ENCODE results near the gene RNF41.
"Not testable (repeated sequence)": the region's sequence is repeated elsewhere in the genome, so short reads cannot be mapped to it uniquely, and the experiment has no call there.

Gene RNF41

DNA sequence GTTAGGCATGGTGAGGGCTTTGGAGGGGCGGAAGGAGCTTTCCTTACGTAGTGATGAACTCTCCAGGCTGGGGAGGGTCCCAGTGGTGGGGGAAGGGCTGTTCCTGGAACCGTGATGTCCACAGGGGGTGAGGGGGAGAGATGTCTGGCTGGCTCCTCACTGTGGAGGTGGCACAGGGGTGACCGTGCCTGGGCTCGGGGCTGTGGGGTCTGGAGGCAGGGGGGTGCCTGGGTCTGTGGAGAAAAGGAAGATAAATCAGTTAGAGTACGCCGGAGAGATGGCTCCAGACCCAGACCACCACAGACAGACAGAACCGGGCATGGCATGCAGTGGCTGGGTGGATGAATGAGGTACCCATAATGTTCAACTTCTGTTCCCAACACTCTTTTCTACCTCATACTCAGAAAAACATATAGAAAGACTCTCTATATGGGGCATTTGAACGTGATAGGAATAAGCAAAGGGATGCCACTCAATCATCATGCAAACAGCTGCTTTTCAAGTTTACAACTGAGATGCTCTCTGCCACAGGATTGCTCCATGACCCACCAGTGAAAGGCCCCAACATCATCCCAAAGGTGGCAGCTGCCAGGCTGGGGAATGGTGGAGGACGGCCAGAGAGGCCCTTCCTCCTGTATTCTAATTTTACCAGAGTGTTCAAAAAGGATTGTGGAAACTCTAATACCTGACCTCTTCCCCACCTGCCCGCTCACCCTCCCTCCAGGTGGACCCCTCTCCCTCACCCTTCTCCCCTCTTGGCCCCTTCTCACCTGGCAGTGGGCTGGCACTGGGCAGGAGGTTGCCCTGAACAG is 58.0 kb downstream of the RNF41 start:
- DNase-seq = no peak

GRCh38 chr12:56162468-56163290 is 59.0 kb downstream of the RNF41 start:
- no peak for DNase-seq

GRCh38 chr12:56161690-56162351 is 59.9 kb downstream of the RNF41 start:
- DNase-seq = no peak

DNA sequence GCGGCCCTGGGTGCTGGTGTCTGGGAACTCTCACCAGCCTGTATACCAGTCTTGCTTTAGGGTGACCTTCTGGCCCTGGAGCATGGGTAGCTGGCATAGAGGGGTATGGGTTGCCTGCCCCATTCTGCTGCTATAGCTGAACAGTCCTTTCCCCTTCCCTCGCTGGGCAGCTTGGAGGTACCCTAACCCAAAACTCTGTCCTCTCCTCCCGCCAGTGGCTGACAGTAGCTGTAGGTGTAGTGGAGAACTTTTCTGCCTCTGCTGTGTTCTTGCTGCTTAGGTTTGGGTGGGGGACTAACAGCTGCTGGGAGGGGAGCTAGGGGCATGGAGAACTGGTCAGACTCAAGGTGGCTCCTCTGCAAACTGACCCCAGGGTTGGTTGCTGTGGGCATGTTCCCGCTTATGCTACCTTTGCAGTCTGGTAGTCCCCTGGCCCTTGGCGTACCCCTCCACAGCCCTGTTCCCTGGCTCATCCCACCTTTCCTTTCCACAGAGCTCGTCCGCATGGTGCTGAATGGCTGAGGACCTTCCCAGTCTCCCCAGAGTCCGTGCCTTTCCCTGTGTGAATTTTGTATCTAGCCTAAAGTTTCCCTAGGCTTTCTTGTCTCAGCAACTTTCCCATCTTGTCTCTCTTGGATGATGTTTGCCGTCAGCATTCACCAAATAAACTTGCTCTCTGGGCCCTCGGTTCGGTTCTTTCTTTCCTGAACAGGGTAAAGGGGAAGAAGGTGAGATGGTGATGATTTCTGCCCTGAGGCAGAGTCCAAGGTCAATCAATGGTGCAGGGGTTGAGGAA is 60.6 kb downstream of the RNF41 start:
- DNase-seq = no peak

GRCh38 chr12:56160193-56160763 is 61.4 kb downstream of the RNF41 start:
- DNase-seq = no peak

- DNase-seq = no peak
These were observed 62.1 kb downstream of the RNF41 start for GRCh38 chr12:56159482-56160192.

- DNase-seq = peak in 1 of 2 experiments; percentile 43
These were observed 62.7 kb downstream of the RNF41 start for GRCh38 chr12:56158926-56159461.

DNA sequence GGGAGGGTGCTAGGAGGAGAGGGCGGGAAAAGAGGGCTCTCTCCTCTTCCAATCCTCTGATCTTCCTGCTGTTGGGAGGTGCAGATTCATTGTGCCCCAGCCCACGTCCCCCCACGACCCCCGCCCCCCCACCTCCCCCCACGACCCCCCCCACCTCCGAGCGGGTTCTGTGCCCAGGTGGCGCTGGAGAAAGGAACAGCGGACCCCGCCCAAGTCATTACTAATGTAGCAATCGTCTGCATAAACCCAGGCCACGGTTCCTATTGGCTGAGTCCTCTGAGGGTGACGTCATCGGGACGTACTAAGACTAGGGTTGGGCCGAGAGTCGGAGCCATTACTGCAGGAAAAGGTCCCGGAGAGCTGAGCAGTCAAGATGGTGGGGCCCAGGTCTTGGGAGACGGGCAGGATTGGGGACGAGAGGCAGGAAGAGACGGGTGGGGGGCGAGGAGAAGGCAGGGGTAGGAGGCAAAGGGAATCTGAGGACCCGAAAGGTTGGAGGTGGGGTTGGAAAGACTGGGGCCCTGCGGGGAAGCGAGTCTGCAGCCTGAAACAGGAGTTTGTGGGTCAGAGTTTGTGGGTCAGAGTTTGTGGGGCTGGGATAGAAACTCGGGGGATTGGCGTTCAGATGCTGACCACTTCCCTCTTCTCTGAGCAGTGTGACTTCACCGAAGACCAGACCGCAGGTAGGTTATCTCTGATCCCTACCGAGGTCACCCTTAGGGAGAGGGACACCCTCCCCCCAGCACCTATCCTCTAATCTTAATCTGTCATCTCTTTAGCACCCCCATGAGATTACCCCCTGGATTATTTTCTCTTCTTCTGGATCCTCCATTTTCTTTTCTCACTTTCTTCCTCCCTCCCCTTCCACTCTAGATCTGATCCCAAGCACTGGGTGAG is 63.4 kb downstream of the RNF41 start, which contains the start of gene MYL6:
Gene MYL6, plus strand, starts transcription at position 331 of the 897 bp plus-strand sequence. Its CDS starts 43 bp downstream, at position 374.
- DNase-seq = peak; percentile 95 to 97

- DNase-seq = peak; percentile 40 to 78
These were observed 64.3 kb downstream of the RNF41 start for GRCh38 chr12:56157201-56158028.

DNA sequence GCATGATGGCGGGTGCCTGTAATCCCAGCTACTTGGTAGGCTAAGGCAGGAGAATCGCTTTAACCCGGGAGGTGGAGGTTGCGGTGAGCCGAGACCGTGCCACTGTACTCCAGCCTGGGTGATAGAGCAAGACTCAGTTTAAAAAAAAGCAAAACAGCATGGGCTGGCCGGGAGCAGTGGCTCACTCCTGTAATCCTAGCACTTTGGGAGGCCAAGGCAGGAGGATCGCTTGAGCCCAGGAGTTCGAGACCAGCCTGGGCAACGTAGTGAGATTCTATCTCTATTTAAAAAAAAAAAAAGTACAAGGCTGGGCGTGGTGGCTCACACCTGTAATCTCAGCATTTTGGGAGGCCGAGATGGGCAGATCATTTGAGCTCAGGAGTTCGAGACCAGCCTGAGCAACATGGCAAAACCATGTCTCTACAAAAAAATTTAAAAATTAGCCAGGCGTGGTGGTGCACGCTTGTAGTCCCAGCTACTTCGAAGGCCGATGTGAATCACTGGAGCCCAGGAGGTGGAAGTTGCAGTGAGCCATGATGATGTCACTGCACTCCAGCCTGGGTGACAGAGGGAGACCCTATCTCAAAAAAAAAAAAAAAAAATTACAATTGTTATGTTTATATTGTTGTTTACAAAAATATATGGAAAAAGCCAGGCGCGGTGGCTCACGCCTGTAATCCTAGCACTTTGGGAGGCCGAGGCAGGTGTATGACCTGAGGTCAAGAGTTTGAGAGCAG is 65.1 kb downstream of the RNF41 start:
- not testable (repeated sequence) for DNase-seq

DNA sequence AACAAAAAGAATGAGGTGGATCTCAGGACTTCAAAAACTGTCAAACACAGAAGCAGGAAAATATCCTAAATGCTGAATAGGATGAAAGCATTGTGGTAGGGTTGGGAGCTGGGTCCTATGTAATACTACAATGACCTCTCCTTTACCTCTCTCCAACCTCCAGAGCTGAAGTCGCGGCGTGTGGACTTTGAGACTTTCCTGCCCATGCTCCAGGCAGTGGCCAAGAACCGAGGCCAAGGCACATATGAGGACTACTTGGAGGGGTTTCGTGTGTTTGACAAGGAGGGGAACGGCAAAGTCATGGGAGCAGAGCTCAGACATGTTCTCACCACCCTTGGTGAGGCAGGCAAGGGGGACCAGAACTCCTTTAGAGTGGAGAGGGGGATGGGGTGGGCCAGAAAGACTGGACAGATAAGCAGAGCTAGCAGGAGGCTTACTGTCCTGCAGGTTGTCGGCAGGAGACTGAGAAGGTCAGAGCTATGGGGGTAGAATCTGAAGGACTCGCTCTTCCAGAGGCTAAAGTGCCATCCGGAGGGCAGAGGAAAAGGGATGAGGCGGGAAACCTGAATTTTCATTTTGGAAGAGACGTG is 66.4 kb downstream of the RNF41 start:
- no peak for DNase-seq

DNA sequence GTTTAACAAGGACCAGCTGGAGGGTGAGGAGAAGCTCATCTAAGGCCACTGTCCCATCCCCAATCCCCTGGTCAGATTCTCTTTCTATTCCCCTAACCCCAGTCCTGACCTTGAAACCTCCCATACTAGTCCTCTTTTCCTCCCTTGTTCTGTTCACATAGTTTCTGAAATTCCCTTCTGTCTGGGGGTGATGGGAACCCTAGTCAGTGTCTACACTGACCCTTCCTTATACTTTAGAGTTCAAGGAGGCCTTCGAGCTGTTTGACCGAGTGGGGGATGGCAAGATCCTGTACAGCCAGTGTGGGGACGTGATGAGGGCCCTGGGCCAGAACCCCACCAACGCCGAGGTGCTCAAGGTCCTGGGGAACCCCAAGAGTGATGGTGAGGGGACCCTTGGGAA is 66.9 kb downstream of the RNF41 start:
- no peak for DNase-seq

- DNase-seq = no peak
These were observed 67.4 kb downstream of the RNF41 start for GRCh38 chr12:56154246-56154771.

DNA sequence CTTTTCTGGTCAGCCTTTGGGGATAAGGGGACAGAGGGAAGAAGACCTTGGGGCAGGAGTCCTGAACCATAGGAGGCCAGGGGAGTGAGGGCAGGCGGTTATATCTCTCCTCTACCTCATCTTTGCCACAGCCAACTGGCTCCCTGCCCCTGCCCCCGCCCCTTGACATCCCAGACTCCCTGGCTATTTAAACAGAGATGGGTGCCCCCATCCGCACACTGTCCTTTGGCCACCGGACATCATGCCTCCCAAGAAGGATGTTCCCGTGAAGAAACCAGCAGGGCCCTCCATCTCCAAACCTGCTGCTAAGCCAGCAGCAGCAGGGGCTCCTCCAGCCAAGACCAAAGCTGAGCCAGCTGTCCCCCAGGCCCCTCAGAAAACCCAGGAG is 68.0 kb downstream of the RNF41 start:
- no peak for DNase-seq

DNA sequence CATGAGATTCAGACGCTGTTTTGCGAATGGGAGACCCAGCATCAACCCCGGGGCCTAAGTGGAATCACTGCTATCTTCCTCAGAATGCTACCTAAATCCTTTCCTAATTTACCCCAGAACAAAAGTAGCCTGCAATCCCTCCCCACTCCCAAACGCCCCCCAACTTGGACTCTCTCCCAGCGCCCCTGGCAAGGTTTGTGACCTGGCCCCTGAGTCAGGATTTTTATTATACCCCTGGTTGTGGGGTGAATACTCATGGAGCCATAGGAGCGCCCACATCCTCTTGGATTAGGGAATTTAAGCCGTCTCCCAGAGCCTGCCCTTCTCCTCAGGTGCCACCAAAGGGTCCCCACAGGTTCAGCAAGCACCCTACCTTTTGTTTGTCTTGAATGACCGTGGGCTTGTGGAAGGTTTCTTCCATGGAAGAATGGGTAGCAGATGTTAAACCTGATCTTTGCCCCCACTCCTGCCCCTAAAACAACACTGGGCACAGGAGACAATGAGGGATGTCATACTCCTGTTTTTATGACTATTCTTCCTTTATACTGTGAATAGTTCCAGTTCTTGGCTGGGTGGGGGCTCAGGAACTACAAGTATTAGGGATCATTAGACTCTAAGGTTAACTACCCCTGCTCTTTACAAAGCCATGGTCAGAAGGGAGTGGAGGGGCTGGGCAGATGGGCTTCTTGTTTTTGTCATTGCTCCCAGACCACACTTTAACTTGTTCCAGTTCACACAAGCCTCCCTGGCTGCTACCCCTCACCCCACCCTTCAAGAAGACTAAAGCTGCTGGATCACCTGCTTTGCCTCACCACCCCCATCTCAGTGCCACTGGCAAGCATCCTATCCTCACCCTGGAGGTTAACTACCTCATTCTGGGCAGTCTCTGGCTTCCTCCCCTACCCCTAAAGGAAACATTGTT is 68.7 kb downstream of the RNF41 start:
- DNase-seq = no peak

Measured in NCI-H446 (cell line).